Colonic mucosa (tissue), 4 donors: ENCODE results near the gene COIL. TPM values are rescaled to one million over a fixed set of nuclear protein-coding genes. Genes with fewer than 3 reads are reported as not detected.

Source experiments
- DNase-seq: peaks from one replicate; pipeline ENCODE4 v3.0.0-alpha.2; 2020
- H3K27ac ChIP-seq: fragments of 200-600 bp; one replicate; pipeline ENCODE4 v1.8.0; 2021
- H3K27me3 ChIP-seq: fragments of 200-600 bp; one replicate; pipeline ENCODE4 v1.8.0; 2021
- H3K36me3 ChIP-seq: fragments of 200-600 bp; one replicate; pipeline ENCODE4 v1.8.0; 2021
- H3K4me1 ChIP-seq: fragments of 200-600 bp; one replicate; pipeline ENCODE4 v1.8.0; 2021; ENCODE audit warnings: mild to moderate bottlenecking
- H3K4me3 ChIP-seq: fragments of 200-600 bp; one replicate; pipeline ENCODE4 v1.8.0; 2021
- H3K9ac ChIP-seq, 2 donors: one replicate each; pipeline ENCODE4 v1.7.0; 2013; ENCODE audit warnings: control low read depth in 2 of 2, low read depth in 2 of 2, low read length in 2 of 2
- H3K9me3 ChIP-seq: fragments of 200-600 bp; one replicate; pipeline ENCODE4 v1.8.0; 2021
- intact Hi-C: fragments of 100-400 bp; cut with DNase I; formaldehyde crosslinking; loops from one replicate; pipeline ENCODE4 v1.14.1; 2022
- total RNA-seq, 2 donors: library from RNA; stranded (reverse); fragmentation: NEBNext Ultra II Directional in 1 of 2; extraction: Animal tissue kit (Norgen Biotek cat#: 25700) in 1 of 2; gene quantifications; one replicate each; pipeline ENCODE4 v1.2.1, GENCODE V29; 2021
- TF ChIP-seq, protein P1 (sequence below): fragments of 200-600 bp; IDR thresholded peaks from one replicate; pipeline ENCODE4 v1.8.0; 2022; ENCODE audit warnings: antibody characterized with exemption, mild to moderate bottlenecking
- donor health status: healthy.
- donor health status: DM: no; HTN: no; CAD: no.
- donor health status: DM: no; HTN: no; CAD: no.

The COIL gene
- total RNA-seq, 2 donors from 2014 or later: 14.1 to 14.8 TPM

DNA sequence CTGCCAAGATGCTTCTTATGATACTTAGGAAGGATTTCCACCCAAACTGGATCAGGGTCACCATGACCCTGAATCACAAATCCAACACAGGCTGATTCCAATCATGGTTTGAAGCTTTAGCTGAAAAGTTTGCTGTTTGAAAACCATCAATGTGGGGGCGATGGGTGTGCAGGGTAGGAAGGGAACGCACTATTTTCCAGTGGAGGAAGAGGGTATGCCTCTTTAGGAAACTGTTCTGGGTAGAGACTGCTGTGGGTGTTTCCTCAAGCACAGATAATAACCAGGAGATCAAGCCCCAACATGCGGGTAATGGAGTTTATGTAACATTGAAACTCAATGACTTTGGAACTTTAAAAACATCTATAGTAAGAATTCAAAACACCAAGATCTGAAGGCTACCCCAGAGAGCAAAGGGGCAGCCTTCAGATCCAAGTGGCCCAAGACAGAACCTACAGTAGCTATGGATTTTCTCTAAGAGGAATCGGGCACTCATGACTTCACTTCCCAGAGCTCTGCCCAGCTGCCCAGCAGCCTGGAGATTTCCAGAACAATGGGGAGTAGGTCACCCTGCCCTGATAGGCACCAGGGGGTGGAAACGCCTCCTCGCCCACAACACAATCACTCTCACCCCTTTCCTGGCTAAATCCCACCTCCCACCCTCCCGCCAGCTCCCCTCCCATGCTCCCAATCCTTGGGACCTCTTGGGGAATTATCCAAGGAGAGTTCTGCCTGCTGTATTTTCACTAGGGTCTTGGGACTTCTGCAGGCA, 69.8 kb downstream of the COIL start:
- Histone ChIP-seq H3K27ac (no peak overlapping the region), H3K4me3 (no peak overlapping the region), H3K36me3 (peaks cover 45% of the 10 kb centered on the region), H3K4me1 (no peaks in the 10 kb centered on the region), H3K9ac (no peak overlapping the region), H3K9me3 (no peaks in the 10 kb centered on the region), H3K27me3 (no peaks in the 10 kb centered on the region)
- TF ChIP-seq, protein P1, sequence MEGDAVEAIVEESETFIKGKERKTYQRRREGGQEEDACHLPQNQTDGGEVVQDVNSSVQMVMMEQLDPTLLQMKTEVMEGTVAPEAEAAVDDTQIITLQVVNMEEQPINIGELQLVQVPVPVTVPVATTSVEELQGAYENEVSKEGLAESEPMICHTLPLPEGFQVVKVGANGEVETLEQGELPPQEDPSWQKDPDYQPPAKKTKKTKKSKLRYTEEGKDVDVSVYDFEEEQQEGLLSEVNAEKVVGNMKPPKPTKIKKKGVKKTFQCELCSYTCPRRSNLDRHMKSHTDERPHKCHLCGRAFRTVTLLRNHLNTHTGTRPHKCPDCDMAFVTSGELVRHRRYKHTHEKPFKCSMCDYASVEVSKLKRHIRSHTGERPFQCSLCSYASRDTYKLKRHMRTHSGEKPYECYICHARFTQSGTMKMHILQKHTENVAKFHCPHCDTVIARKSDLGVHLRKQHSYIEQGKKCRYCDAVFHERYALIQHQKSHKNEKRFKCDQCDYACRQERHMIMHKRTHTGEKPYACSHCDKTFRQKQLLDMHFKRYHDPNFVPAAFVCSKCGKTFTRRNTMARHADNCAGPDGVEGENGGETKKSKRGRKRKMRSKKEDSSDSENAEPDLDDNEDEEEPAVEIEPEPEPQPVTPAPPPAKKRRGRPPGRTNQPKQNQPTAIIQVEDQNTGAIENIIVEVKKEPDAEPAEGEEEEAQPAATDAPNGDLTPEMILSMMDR: no peak
- no peak for DNase-seq
- intact Hi-C loops: no loop called here

DNA sequence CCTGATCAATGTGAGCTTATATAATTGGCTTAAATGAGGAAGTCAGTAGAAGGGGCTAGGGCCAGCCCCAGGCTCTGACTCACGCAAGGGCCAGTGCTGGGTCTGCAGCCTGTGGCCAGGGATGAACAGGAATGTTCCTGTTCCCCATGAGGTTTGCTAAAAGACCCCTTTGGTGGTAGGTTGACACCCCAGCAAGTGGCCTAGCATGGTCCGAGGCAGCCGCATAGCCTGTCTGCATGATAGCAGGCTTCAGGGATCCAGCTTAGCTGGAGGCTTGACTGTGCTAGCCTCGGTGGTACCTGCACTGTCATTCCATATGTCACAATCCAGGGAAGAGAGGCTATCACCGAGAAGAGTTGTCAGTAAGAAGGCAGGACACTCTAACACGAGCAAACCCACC, 70.5 kb downstream of the COIL start:
- DNase-seq: no peak
- TF ChIP-seq, protein P1: no peak
- Histone ChIP-seq H3K4me3 (no peak overlapping the region), H3K9me3 (no peaks in the 10 kb centered on the region), H3K27ac (no peak overlapping the region), H3K4me1 (no peaks in the 10 kb centered on the region), H3K36me3 (peaks cover 44% of the 10 kb centered on the region), H3K9ac (no peak overlapping the region), H3K27me3 (no peaks in the 10 kb centered on the region)
- intact Hi-C loops: no loop called here

Other genes with a start within 250 kb of the COIL start
- gene C17orf67, start 127.1 kb downstream of the COIL start, total RNA-seq: 1 to 10 TPM; 1.4 to 1.7 TPM
- 10 to 100 TPM in 1 of 2 donors, 1 to 10 TPM in 1; 7.8 to 10.5 TPM for gene DGKE, start 126.9 kb downstream of the COIL start, total RNA-seq
- 10 to 100 TPM; 69.9 to 98.1 TPM for gene TRIM25, start 47.0 kb downstream of the COIL start, total RNA-seq
- gene SCPEP1, start 17.1 kb upstream of the COIL start, total RNA-seq: 10 to 100 TPM; 13.7 to 22.9 TPM
- gene AKAP1, start 124.2 kb upstream of the COIL start, total RNA-seq: 100 to 1,000 TPM; 128 to 139 TPM